Stimulated activated CD4-positive, alpha-beta T cell treated with anti-CD3 and anti-CD28 coated beads, Interleukin-2, amount 100 ng/mL, for 4 hours (primary cell): ENCODE data around the gene PDE7B.
A peak's percentile ranks its signal among the peaks of the same experiment; 100 is the strongest.

Experiments
- DNase-seq: peaks from one replicate; pipeline ENCODE4 v3.0.0-alpha.2; 2020; ENCODE audit warnings: low read depth

PDE7B gene

DNA sequence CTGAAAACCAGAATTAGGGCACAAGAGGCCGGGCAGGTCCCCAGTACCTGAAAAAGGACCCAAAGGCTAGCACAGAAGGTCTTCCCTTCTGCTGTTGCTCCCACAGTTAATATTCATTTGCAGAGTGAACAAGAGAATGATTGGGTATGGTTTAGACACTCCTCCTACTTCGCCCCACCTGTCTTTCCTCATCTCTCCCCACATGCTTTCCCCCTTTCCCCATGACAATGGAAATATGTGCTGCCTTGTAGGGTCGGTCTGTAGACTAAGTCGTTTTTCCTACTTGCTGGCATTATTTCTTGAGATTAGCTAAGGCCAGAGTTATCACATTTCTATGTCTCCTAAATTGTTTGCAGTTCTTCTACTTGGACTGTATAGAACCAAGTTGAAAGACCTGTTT, 181.9 kb downstream of the PDE7B start:
- no peak for DNase-seq

- no peak for DNase-seq
These were observed 182.9 kb downstream of the PDE7B start for GRCh38 chr6:136034422-136034821.

- no peak for DNase-seq
These were observed 184.0 kb downstream of the PDE7B start for GRCh38 chr6:136035378-136036070.

- DNase-seq: no peak
These were observed 184.5 kb downstream of the PDE7B start for GRCh38 chr6:136036071-136036380.

- no peak for DNase-seq
These were observed 185.1 kb downstream of the PDE7B start for GRCh38 chr6:136036601-136037000.

- DNase-seq: no peak
These were observed 185.9 kb downstream of the PDE7B start for GRCh38 chr6:136037242-136037875.

DNA sequence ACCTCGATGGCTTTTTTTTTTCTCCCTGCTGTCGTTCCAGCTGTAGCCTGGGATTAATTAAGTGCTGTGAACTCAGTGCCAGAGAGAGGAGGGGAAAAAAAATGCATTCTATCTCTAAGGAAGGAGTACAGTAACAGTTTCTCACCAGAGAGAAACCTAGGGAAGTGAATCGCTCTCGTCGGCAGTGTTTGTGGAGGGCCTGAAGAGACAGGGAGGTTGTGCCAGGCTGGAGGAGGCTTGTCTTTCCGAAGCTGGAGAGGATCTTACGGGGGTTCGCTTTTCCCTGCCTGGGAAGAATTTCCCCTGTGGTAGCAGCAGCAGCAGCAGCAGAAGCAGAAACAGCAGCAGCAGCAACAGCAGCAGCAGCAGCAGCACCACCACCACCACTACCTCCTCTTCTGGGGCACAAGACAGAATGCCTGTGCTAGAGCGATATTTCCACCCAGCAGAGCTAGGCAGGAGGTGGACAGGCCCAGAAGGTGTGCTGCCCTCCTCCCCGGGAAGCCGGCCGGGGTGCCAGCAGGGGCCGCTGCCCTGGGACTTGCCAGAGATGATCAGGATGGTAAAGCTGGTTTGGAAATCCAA, 186.5 kb downstream of the PDE7B start:
- no peak for DNase-seq

- no peak for DNase-seq
These were observed 187.0 kb downstream of the PDE7B start for GRCh38 chr6:136038531-136038930.

DNA sequence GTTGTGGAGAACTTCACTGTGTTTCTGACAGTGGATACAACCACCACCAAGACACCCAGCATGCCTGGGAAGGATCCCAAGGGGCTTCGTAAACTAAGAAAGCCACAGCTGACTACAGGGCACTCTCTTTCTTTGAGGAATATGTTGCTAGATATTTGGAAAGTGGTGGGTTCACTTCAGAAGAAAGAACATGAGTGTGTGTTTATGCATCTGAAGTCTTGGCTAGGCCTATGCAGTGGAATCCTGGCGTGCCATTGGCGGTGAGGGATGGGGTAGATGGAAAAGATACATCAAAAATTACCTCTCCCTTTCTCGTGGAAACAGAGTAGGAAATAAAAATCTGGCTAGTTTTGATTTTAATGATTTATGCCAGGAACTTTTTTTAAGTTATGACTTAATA, 187.7 kb downstream of the PDE7B start:
- no peak for DNase-seq

GRCh38 chr6:136050475-136050874, 199.0 kb downstream of the PDE7B start:
- DNase-seq: no peak

DNA sequence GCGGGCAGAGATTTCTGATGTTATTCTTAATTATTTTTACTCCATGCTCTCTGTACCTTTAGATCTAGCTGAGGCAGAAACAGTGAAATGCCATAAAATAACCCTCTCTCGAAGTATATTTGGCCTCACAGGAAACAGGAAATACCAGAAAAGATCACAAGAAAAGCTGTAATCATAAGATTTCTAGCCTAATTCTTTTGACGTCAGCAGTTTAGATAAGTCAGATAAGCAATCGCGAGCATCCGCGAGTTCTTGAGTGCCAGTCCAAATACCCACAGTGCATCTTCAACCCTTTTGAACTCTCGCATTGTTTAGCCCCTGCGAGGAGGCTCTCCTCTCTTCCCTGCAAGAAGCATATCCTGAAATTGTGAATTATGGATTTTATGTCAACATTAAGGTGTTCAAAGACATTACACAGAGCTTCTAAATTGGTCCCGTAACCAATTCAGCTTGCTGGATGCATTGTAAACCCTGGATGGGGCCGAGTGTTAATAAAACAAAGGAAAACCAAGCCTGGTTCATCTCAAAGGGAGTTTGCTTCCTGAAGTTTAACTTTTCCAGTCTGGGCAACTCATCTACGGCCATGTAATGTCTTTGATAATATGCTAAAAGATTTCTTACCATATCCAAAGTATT, 199.8 kb downstream of the PDE7B start:
- DNase-seq: peak; percentile 0

GRCh38 chr6:136052031-136052430, 200.5 kb downstream of the PDE7B start:
- no peak for DNase-seq

DNA sequence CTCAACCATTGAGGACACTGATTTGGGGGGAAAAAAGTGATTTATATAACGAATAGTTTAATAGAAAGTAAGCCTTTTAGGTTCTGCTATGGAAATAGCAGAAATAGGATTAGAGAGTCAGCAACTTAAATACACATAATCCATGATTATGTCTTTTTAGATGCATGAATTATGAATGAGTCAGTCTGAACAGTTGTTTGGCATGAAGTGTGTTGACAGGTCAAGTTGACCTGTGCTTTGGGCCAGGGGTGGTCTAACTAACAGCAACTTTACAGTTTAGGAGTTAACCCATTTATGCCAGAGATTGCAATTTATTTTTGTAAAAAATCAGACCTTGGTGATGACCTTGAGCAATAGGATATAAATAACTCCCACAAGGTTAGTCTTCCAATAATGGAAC, 207.4 kb downstream of the PDE7B start:
- DNase-seq: no peak

- no peak for DNase-seq
These were observed 207.8 kb downstream of the PDE7B start for GRCh38 chr6:136059308-136059707.

DNA sequence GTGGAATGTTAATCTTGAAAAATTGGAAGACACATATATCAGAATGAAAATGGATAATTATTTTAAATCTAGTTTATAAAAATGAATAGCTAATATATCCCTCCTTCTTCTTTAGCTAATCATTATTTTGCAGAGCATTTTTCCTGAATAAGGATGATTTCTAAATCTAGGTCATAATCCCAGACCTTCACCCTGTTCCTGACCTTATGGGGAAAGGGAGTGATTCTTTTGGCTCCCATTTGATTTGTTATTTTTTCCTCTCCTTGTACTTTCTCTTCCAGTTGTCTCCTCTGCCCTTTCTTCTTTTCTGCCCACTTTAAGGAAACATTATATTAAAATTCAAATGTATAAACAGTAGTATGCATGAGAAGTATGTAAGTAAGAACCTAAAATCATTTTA, 208.6 kb downstream of the PDE7B start:
- DNase-seq: no peak

GRCh38 chr6:136060759-136061158, 209.3 kb downstream of the PDE7B start:
- DNase-seq: no peak

- DNase-seq: no peak
These were observed 210.2 kb downstream of the PDE7B start for GRCh38 chr6:136061701-136062100.

DNA sequence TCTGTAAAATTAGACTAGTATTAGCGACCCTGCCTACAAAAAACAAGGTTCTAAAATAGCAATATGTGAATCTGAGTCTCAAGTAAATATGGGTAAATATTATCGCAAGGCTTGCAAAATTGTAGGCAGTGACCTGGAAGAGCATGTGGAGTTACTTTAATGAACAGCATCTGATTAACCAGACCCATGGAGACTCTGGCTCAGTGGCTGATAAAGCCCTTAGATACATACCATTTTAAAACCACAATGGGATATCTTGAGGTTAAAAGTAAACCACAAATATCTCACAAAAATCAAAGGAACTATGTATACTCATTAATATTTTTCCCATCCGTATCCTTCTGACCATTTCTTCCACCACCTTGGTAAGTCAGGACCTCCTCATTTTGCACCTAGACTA, 211.6 kb downstream of the PDE7B start:
- no peak for DNase-seq

GRCh38 chr6:136066005-136066404, 214.5 kb downstream of the PDE7B start:
- no peak for DNase-seq

GRCh38 chr6:136067731-136068341, 216.3 kb downstream of the PDE7B start:
- no peak for DNase-seq

GRCh38 chr6:136069119-136069518, 217.6 kb downstream of the PDE7B start:
- DNase-seq: no peak

- no peak for DNase-seq
These were observed 219.3 kb downstream of the PDE7B start for GRCh38 chr6:136070815-136071214.

DNA sequence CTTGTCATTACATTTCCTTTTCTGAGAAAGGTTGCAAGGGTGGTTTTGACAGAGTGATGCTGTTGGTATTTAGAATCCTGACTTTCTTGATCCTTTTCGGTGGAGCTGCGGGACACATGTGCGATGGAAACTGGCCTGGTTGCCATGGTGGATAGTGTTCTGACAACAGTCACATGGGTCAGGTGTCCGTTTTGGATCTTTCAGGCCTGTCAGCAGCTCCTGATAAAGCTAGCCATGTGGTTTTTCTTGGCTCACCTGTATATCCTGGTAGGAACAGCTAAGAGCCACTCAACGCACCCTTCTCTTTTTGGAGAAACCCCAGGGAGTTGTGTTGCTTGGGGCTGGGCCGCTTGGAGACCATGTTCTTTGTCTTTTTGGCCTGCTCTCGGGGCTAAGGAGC, 221.2 kb downstream of the PDE7B start:
- DNase-seq: no peak
